GM12878 (cell line): ENCODE data around the gene PCSK5. TPM values are rescaled to one million over a fixed set of nuclear protein-coding genes. Genes with fewer than 3 reads are reported as not detected.

ENCODE experiments used
- ATAC-seq: fragments of 200-7000 bp; cut with Tn5 transposase; 3 replicates; pipeline ENCODE4 v1.9.1; 2020; ENCODE audit warnings: mild to moderate bottlenecking, moderate library complexity
- BruUV-seq: library from RNA; stranded (reverse); fragments of 400-500 nt; replicated peaks from 2 replicates; lab custom pipeline; 2021; lab: Mats Ljungman, UMichigan
- CTCF ChIA-PET: fragments of 300-600 bp; sonication (Branson Sonifier 250); formaldehyde crosslinking; extraction: SDS; loops from one replicate; lab custom pipeline; 2021; ENCODE audit warnings: inconsistent platforms; lab: Yijun Ruan, JAX
- POLR2A ChIA-PET: fragments of 350-600 bp; formaldehyde crosslinking; extraction: SDS; loops from one replicate; lab custom pipeline; 2021; ENCODE audit warnings: inconsistent platforms; lab: Charles Lee
- RAD21 ChIA-PET: fragments of 300-600 bp; sonication (Branson Sonifier 250); formaldehyde crosslinking; loops from one replicate; lab custom pipeline; 2023; ENCODE audit warnings: antibody characterized with exemption; ENCODE audit not compliant: unreplicated experiment; lab: Charles Lee
- SMC1A ChIA-PET: fragments of 300-600 bp; sonication (Branson Sonifier 250); formaldehyde crosslinking; loops from one replicate; lab custom pipeline; 2023; ENCODE audit not compliant: unreplicated experiment, uncharacterized antibody; lab: Charles Lee
- DNase-seq: peaks from one replicate; pipeline ENCODE4 v3.0.0-alpha.2; 2011; ENCODE audit warnings: low read depth, low spot score
- FAIRE-seq: peaks from 3 replicates; lab custom pipeline; 2011; peaks lifted over from hg19 to GRCh38; lab: Jason Lieb, UNC
- H2AFZ ChIP-seq: 2 replicates; pipeline ENCODE4 v1.6.0; 2011; ENCODE audit warnings: low read depth, low read length, control low read depth; ENCODE audit not compliant: control insufficient read depth
- H3K27ac ChIP-seq: 2 replicates; pipeline ENCODE4 v1.5.1; 2011; ENCODE audit warnings: control low read depth; ENCODE audit not compliant: control insufficient read depth, insufficient read depth
- H3K27me3 ChIP-seq, 2 experiments: replicated peaks in 1 of 2; 2 replicates each; pipeline versions ENCODE4 v1.6.0 to v1.6.1; 2011; ENCODE audit warnings: low read length in 1 of 2; ENCODE audit not compliant: control insufficient read depth in 2 of 2, insufficient read depth in 2 of 2
- H3K36me3 ChIP-seq, 2 experiments: 2 replicates each; pipeline ENCODE4 v1.5.1; 2011; ENCODE audit warnings: low read length in 1 of 2; ENCODE audit not compliant: control insufficient read depth in 2 of 2, insufficient read depth in 2 of 2
- H3K4me1 ChIP-seq: 2 replicates; pipeline ENCODE4 v1.6.1; 2011; ENCODE audit warnings: mild to moderate bottlenecking, low read length, moderate library complexity, mixed read lengths; ENCODE audit not compliant: control insufficient read depth, insufficient read depth
- H3K4me2 ChIP-seq: 2 replicates; pipeline ENCODE4 v1.6.0; 2011; ENCODE audit warnings: control low read depth; ENCODE audit not compliant: control insufficient read depth, insufficient read depth
- H3K4me3 ChIP-seq: fragments of 200-600 bp; sonication (generic); 2 replicates; pipeline ENCODE4 v1.5.1; 2016
- H3K79me2 ChIP-seq: 2 replicates; pipeline ENCODE4 v1.6.0; 2011; ENCODE audit warnings: low read length; ENCODE audit not compliant: control insufficient read depth, insufficient read depth
- H3K9ac ChIP-seq: 2 replicates; pipeline ENCODE4 v1.8.0; 2011; ENCODE audit warnings: low read length, control low read depth, mixed read lengths; ENCODE audit not compliant: control insufficient read depth, insufficient read depth
- H3K9me3 ChIP-seq: replicated peaks from 3 replicates; pipeline ENCODE4 v1.5.1; 2011; ENCODE audit warnings: mild to moderate bottlenecking, low read length; ENCODE audit not compliant: control insufficient read depth, insufficient read depth
- H4K20me1 ChIP-seq: 2 replicates; pipeline ENCODE4 v1.6.0; 2011; ENCODE audit not compliant: control insufficient read depth, insufficient read depth
- PAX5 ChIP-seq: IDR thresholded peaks from 2 replicates; pipeline ENCODE4 v1.6.1; 2011; ENCODE audit warnings: low read depth, low read length, borderline replicate concordance
- RFX5 ChIP-seq: IDR thresholded peaks from 2 replicates; pipeline ENCODE4 v1.6.1; 2011; ENCODE audit warnings: low read depth, low read length, improper control_type of control experiment
- SREBF1 ChIP-seq: IDR thresholded peaks from 2 replicates; pipeline ENCODE4 v1.6.1; 2012; ENCODE audit warnings: mild to moderate bottlenecking, low read length
- WRNIP1 ChIP-seq: IDR thresholded peaks from 2 replicates; pipeline ENCODE4 v1.6.1; 2011; ENCODE audit warnings: low read depth, low read length, improper control_type of control experiment, borderline replicate concordance
- ZNF207 ChIP-seq: fragments of 450-650 bp; IDR thresholded peaks from 2 replicates; pipeline ENCODE4 v1.6.1; 2014; ENCODE audit warnings: antibody characterized with exemption, mild to moderate bottlenecking, borderline replicate concordance
- WGBS: methylation state at CpG from one replicate; pipeline ENCODE4 v1.1.6; 2016; ENCODE audit warnings: low lambda C conversion rate; ENCODE audit not compliant: insufficient replicate concordance, insufficient coverage; ENCODE audit errors: missing lambda C conversion rate; 5-methylcytosine and 5-hydroxymethylcytosine counted together
- in situ Hi-C: fragments of 300-500 bp; cut with MboI; formaldehyde crosslinking; loops from 9 replicates; pipeline ENCODE4 v1.14.3; 2018; ENCODE audit warnings: mixed read lengths
- intact Hi-C: fragments of 100-400 bp; cut with micrococcal nuclease; formaldehyde crosslinking; loops from one replicate; pipeline ENCODE4 v1.14.2; 2022; ENCODE audit not compliant: unreplicated experiment
- polyA plus RNA-seq, 11 experiments: library from polyadenylated mRNA; depleted of rRNA in 4 of 11; unstranded in 6 of 11; stranded (reverse) in 5 of 11; fragments of >200 nt; fragmentation: Nextera tagmentation in 4 of 11; fragmentation: Illumina TruSeq in 1 of 11; extraction: Ambion mirVana in 4 of 11; extraction: Trizol in 1 of 11; gene quantifications; 1 replicate in 1 of 11; 2 replicates in 10 of 11; pipeline versions ENCODE4 v1.2.1 to v1.2.3, GENCODE V29; 2011 to 2016; ENCODE audit warnings: inconsistent platforms in 2 of 11, missing spikeins in 2 of 11, low read depth in 1 of 11
- total RNA-seq, 4 experiments: library from RNA; depleted of rRNA in 3 of 4; stranded (reverse); fragments of >200 nt in 3 of 4; fragmentation: Illumina TruSeq in 1 of 4; extraction: Trizol in 1 of 4; gene quantifications; 2 replicates each; pipeline versions ENCODE4 v1.2.1 to v1.2.3, GENCODE V29; 2013 to 2021
- TF ChIP-seq, protein P1 (sequence below): fragments of 150-350 bp; IDR thresholded peaks from 2 replicates; pipeline ENCODE4 v1.6.1; 2014; ENCODE audit warnings: mild to moderate bottlenecking, low read depth, low read length
- TF ChIP-seq, protein P2 (sequence below): fragments of 450-650 bp; IDR thresholded peaks from 2 replicates; pipeline ENCODE4 v1.6.1; 2017; ENCODE audit warnings: mild to moderate bottlenecking, low read depth, inconsistent platforms; ENCODE audit not compliant: poor library complexity, severe bottlenecking

The PCSK5 gene
- total and polyA plus RNA-seq, 10 of the 15 experiments (the other 5 are each of a cell fraction or from before 2014, with no cell fraction given) = 0.01 to 0.13 (median 0.04) TPM; not detected in 3

- DNase-seq = no peak
- no peak overlapping the region for H2AFZ ChIP-seq
Measured at GRCh38 chr9:75864266-75864665, 26.2 kb upstream of the PCSK5 start.

More at GRCh38 chr9:75864266-75864665, 26.2 kb upstream of the PCSK5 start:
- Histone ChIP-seq H3K36me3 (no peaks in the 10 kb centered on the region), H3K27me3 (no peaks in the 10 kb centered on the region; a peak in 1 of 4 replicates), H3K4me2 (no peak overlapping the region), H4K20me1 (no peaks in the 10 kb centered on the region), H3K4me1 (no peaks in the 10 kb centered on the region), H3K79me2 (no peaks in the 10 kb centered on the region), H3K9me3 (no peaks in the 10 kb centered on the region), H3K9ac (no peak overlapping the region), H3K4me3 (no peak overlapping the region), H3K27ac (no peak overlapping the region)
- in situ Hi-C loops = no loop called here
- POLR2A ChIA-PET = no interaction called here
- TF ChIP-seq PAX5 (no peak), RFX5 (no peak), SREBF1 (no peak), ZNF207 (no peak), WRNIP1 (no peak)
- TF ChIP-seq, protein P1, sequence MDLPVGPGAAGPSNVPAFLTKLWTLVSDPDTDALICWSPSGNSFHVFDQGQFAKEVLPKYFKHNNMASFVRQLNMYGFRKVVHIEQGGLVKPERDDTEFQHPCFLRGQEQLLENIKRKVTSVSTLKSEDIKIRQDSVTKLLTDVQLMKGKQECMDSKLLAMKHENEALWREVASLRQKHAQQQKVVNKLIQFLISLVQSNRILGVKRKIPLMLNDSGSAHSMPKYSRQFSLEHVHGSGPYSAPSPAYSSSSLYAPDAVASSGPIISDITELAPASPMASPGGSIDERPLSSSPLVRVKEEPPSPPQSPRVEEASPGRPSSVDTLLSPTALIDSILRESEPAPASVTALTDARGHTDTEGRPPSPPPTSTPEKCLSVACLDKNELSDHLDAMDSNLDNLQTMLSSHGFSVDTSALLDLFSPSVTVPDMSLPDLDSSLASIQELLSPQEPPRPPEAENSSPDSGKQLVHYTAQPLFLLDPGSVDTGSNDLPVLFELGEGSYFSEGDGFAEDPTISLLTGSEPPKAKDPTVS = no peak
- TF ChIP-seq, protein P2, sequence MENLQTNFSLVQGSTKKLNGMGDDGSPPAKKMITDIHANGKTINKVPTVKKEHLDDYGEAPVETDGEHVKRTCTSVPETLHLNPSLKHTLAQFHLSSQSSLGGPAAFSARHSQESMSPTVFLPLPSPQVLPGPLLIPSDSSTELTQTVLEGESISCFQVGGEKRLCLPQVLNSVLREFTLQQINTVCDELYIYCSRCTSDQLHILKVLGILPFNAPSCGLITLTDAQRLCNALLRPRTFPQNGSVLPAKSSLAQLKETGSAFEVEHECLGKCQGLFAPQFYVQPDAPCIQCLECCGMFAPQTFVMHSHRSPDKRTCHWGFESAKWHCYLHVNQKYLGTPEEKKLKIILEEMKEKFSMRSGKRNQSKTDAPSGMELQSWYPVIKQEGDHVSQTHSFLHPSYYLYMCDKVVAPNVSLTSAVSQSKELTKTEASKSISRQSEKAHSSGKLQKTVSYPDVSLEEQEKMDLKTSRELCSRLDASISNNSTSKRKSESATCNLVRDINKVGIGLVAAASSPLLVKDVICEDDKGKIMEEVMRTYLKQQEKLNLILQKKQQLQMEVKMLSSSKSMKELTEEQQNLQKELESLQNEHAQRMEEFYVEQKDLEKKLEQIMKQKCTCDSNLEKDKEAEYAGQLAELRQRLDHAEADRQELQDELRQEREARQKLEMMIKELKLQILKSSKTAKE = no peak
- RAD21 ChIA-PET = no interaction called here
- intact Hi-C loops = loop anchor here (10.0 kb wide), 1 partner anchor 369 kb away; no protein-coding TSS in a partner anchor
- FAIRE-seq (no peak), ATAC-seq (no peak)
- WGBS = 16% methylated on average over 4 of the region's 4 CpGs
- SMC1A ChIA-PET = interaction anchor here (1.3 to 2.5 kb wide), 4 partner anchors 13 to 598 kb away, joined by 3 to 13 read pairs (median 4); no protein-coding TSS in a partner anchor
- BruUV-seq = no TSS peak
- CTCF ChIA-PET = interaction anchor here (0.7 to 2.3 kb wide), 8 partner anchors 9 to 635 kb away, joined by 3 to 12 read pairs (median 4); no protein-coding TSS in a partner anchor
